ENCODE measurements around the gene CBLB.

DNA sequence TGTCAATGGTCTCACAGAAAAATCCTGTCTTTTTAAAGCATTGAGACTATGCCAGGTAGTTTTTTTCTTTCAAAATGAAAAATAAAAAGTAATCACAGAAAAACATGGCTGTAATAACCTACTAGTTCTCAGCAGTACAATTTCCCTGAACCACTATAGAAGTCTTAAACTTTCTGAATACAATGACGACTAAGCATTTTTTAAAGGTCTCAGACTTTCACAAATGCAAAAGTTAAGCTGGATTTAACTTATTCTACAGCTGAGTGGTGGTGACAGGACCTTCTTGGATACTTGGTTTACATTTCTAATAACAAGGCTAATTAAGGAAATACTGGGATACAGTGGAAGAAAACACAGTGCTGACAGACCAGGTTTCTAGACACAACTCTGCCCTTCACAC is 81.8 kb downstream of the CBLB start:
- TF ChIP-seq CEBPB (IDR thresholded peaks at IDR 0.05), result no peak
- TF ChIP-seq JUNB (IDR thresholded peaks at IDR 0.05), result no peak

Measured in A549 (cell line).